HepG2 (cell line): Measurements from ENCODE around the gene GAS5. TPM values are rescaled to one million over a fixed set of nuclear protein-coding genes. Genes with fewer than 3 reads are reported as not detected.

Experiments used
- ATF1 ChIP-seq: IDR thresholded peaks from 2 replicates; pipeline ENCODE4 v1.6.1; 2016; ENCODE audit warnings: mild to moderate bottlenecking, control low read depth
- ATRX ChIP-seq: sonication (generic); formaldehyde crosslinking; IDR thresholded peaks from 2 replicates; pipeline ENCODE4 v1.4.0; 2020; ENCODE audit warnings: missing genetic modification reagents, borderline replicate concordance
- CHD2 ChIP-seq: IDR thresholded peaks from 2 replicates; pipeline ENCODE4 v1.6.1; 2011; ENCODE audit warnings: low read depth, low read length, improper control_type of control experiment
- ERF ChIP-seq: IDR thresholded peaks from 2 replicates; pipeline ENCODE4 v1.6.1; 2018; ENCODE audit warnings: missing biosample characterization, missing genetic modification reagents
- KDM5A ChIP-seq: fragments of 200-600 bp; sonication (generic); IDR thresholded peaks from 2 replicates; pipeline ENCODE4 v1.7.0; 2018; ENCODE audit warnings: antibody characterized with exemption, mild to moderate bottlenecking, low read length, borderline replicate concordance
- NFKBIZ ChIP-seq: IDR thresholded peaks from 2 replicates; pipeline ENCODE4 v1.6.1; 2018; ENCODE audit warnings: missing genetic modification reagents, missing compliant biosample characterization
- NFYB ChIP-seq: sonication (generic); formaldehyde crosslinking; IDR thresholded peaks from 2 replicates; pipeline ENCODE4 v1.4.0; 2020; ENCODE audit warnings: missing genetic modification reagents
- NONO ChIP-seq, 2 experiments: fragments of 450-650 bp in 1 of 2; sonication (generic) in 1 of 2; formaldehyde crosslinking in 1 of 2; IDR thresholded peaks in 1 of 2; conservative IDR thresholded peaks in 1 of 2; 2 replicates each; pipeline versions ENCODE4 v1.6.1 to v1.8.0; 2017 to 2022; ENCODE audit warnings: mild to moderate bottlenecking in 1 of 2, missing genetic modification reagents in 1 of 2, moderate library complexity in 1 of 2
- NR2F2 ChIP-seq: IDR thresholded peaks from 2 replicates; pipeline ENCODE4 v1.6.1; 2012; ENCODE audit warnings: low read depth, inconsistent platforms, borderline replicate concordance
- RERE ChIP-seq: IDR thresholded peaks from 2 replicates; pipeline ENCODE4 v1.6.1; 2016; ENCODE audit warnings: low read depth, missing genetic modification reagents, missing compliant biosample characterization
- RFXAP ChIP-seq: sonication (generic); formaldehyde crosslinking; IDR thresholded peaks from 2 replicates; pipeline ENCODE4 v1.4.0; 2020; ENCODE audit warnings: missing genetic modification reagents, borderline replicate concordance
- TOE1 ChIP-seq: sonication (generic); formaldehyde crosslinking; IDR thresholded peaks from 2 replicates; pipeline ENCODE4 v1.4.0; 2020; ENCODE audit warnings: mild to moderate bottlenecking, missing genetic modification reagents
- ZBTB1 ChIP-seq: sonication (generic); formaldehyde crosslinking; IDR thresholded peaks from 2 replicates; pipeline ENCODE4 v1.4.0; 2020; ENCODE audit warnings: missing genetic modification reagents, borderline replicate concordance
- ZBTB10 ChIP-seq: sonication (generic); formaldehyde crosslinking; IDR thresholded peaks from 2 replicates; pipeline ENCODE4 v1.4.0; 2020; ENCODE audit warnings: missing genetic modification reagents, borderline replicate concordance
- ZBTB37 ChIP-seq: sonication (generic); formaldehyde crosslinking; IDR thresholded peaks from 2 replicates; pipeline ENCODE4 v1.4.0; 2020; ENCODE audit warnings: mild to moderate bottlenecking, missing genetic modification reagents
- ZBTB42 ChIP-seq: sonication (generic); formaldehyde crosslinking; IDR thresholded peaks from 2 replicates; pipeline ENCODE4 v1.5.0; 2020; ENCODE audit warnings: mild to moderate bottlenecking, missing genetic modification reagents
- ZNF331 ChIP-seq: sonication (generic); formaldehyde crosslinking; IDR thresholded peaks from 2 replicates; pipeline ENCODE4 v1.4.0; 2020; ENCODE audit warnings: missing genetic modification reagents
- ZNF569 ChIP-seq: sonication (generic); formaldehyde crosslinking; IDR thresholded peaks from 2 replicates; pipeline ENCODE4 v1.5.0; 2020; ENCODE audit warnings: mild to moderate bottlenecking, missing genetic modification reagents, moderate library complexity, borderline replicate concordance
- ZNF713 ChIP-seq: sonication (generic); formaldehyde crosslinking; IDR thresholded peaks from 2 replicates; pipeline ENCODE4 v1.4.0; 2020; ENCODE audit warnings: mild to moderate bottlenecking, missing genetic modification reagents
- ZNF766 ChIP-seq: sonication (generic); formaldehyde crosslinking; IDR thresholded peaks from 2 replicates; pipeline ENCODE4 v1.5.0; 2020; ENCODE audit warnings: missing genetic modification reagents, borderline replicate concordance
- ZNF850 ChIP-seq: sonication (generic); formaldehyde crosslinking; conservative IDR thresholded peaks from 2 replicates; pipeline ENCODE4 v1.9.0; 2021; ENCODE audit warnings: mild to moderate bottlenecking, missing genetic modification reagents
- ZSCAN20 ChIP-seq: sonication (generic); formaldehyde crosslinking; IDR thresholded peaks from 2 replicates; pipeline ENCODE4 v1.4.0; 2020; ENCODE audit warnings: missing genetic modification reagents, mild to moderate bottlenecking, borderline replicate concordance
- polyA plus RNA-seq, 8 experiments: library from polyadenylated mRNA; depleted of rRNA in 3 of 8; stranded (reverse) in 7 of 8; unstranded in 1 of 8; fragments of >200 nt; fragmentation: Illumina TruSeq in 4 of 8; extraction: Trizol in 4 of 8; gene quantifications; 2 replicates each; pipeline versions ENCODE4 v1.2.1 to v1.2.3, GENCODE V29; 2011 to 2016; ENCODE audit warnings: low read depth in 4 of 8, missing spikeins in 1 of 8, mixed read lengths in 1 of 8; ENCODE audit not compliant: insufficient read depth in 1 of 8
- total RNA-seq, 5 experiments: library from RNA; depleted of rRNA; stranded (reverse); fragments of >200 nt; fragmentation: Illumina TruSeq; extraction: Trizol; gene quantifications; 2 replicates each; pipeline ENCODE4 v1.2.3, GENCODE V29; 2016; ENCODE audit warnings: low read depth in 1 of 5

Gene GAS5
- total and polyA plus RNA-seq, 2 of the 13 experiments (the other 11 are each of a cell fraction or from before 2014, with no cell fraction given) = 352 to 738 TPM

- TF ChIP-seq RERE (CRISPR knock-in tag) = no peak
- TF ChIP-seq ZNF766 = no peak
- TF ChIP-seq NFKBIZ = 0 out of 2 replicates have a peak, but pooled peaks have one; percentile 33
- no peak for TF ChIP-seq NONO (IDR thresholded peaks at IDR 0.05)
- TF ChIP-seq NONO (CRISPR knock-in tag; conservative IDR thresholded peaks at IDR 0.05) = 0 out of 2 replicates have a peak, but pooled peaks have one; percentile 51
- no peak for TF ChIP-seq ZBTB10
- peak; percentile 82 for TF ChIP-seq CHD2
- no peak for TF ChIP-seq ZBTB42 (CRISPR knock-in tag)
- no peak for TF ChIP-seq ATRX
- no peak for TF ChIP-seq ZBTB37
- TF ChIP-seq ERF (CRISPR knock-in tag) = no peak
- TF ChIP-seq NR2F2 = peak; percentile 76; the same call in 1 of the 2 replicates
- no peak for TF ChIP-seq ZSCAN20 (CRISPR knock-in tag)
- TF ChIP-seq NFYB = no peak
- no peak for TF ChIP-seq ZNF569 (CRISPR knock-in tag)
- peak; percentile 41; the same call in 1 of the 2 replicates for TF ChIP-seq RFXAP (CRISPR knock-in tag)
- no peak for TF ChIP-seq TOE1 (CRISPR knock-in tag)
- no peak for TF ChIP-seq KDM5A
- TF ChIP-seq ATF1 (CRISPR knock-in tag) = no peak
- TF ChIP-seq ZBTB1 = no peak
- TF ChIP-seq ZNF713 (CRISPR knock-in tag) = no peak
- TF ChIP-seq ZNF331 (CRISPR knock-in tag) = peak; percentile 48; the same call in 1 of the 2 replicates
- TF ChIP-seq ZNF850 (CRISPR knock-in tag) = no peak
These were observed 49.4 kb upstream of the GAS5 start, which contains the start of gene SERPINC1 (continued) for GRCh38 chr1:173917149-173917548.
